B cell (primary cell): ENCODE data around the gene NOL9. TPM values are rescaled to one million over a fixed set of nuclear protein-coding genes. Genes with fewer than 3 reads are reported as not detected.

Source experiments
- ATAC-seq: fragments of 200-7000 bp; cut with Tn5 transposase; one replicate; pipeline ENCODE4 v1.10.0; 2021; ENCODE audit warnings: low read depth, mild to moderate bottlenecking, moderate number of reproducible peaks, moderate library complexity
- CTCF ChIA-PET: fragments of 350-600 bp; sonication (Branson Sonifier 250); formaldehyde crosslinking; loops from one replicate; lab custom pipeline; 2021; ENCODE audit warnings: antibody characterized with exemption, inconsistent platforms; lab: Charles Lee
- POLR2A ChIA-PET: fragments of 350-600 bp; sonication (Branson Sonifier 250); formaldehyde crosslinking; loops from one replicate; lab custom pipeline; 2021; ENCODE audit warnings: antibody characterized with exemption; lab: Charles Lee
- DNase-seq: peaks from one replicate; pipeline ENCODE4 v3.0.0; 2013
- H2AFZ ChIP-seq: 2 replicates; pipeline ENCODE4 v1.6.1; 2012; ENCODE audit warnings: mild to moderate bottlenecking, low read depth, low read length; ENCODE audit not compliant: insufficient read depth, poor library complexity, severe bottlenecking
- H3K27ac ChIP-seq, 2 donors: 1 replicate in 1 of 2; 2 replicates in 1 of 2; pipeline ENCODE4 v1.5.1; 2012 to 2013; ENCODE audit warnings: low read length in 2 of 2, mild to moderate bottlenecking in 2 of 2, moderate library complexity in 1 of 2
- H3K27me3 ChIP-seq, 4 experiments: fragments of 200-600 bp in 1 of 4; sonication (generic) in 1 of 4; replicated peaks in 1 of 4; 1 replicate in 2 of 4; 2 replicates in 2 of 4; pipeline versions ENCODE4 v1.6.1 to v1.7.0; 2013 to 2016; ENCODE audit warnings: low read length in 3 of 4, mild to moderate bottlenecking in 2 of 4, mixed read lengths in 1 of 4, moderate library complexity in 1 of 4; ENCODE audit not compliant: insufficient read depth in 4 of 4, control insufficient read depth in 3 of 4; ENCODE audit errors: control extremely low read depth in 1 of 4
- H3K36me3 ChIP-seq, 2 experiments: replicated peaks in 1 of 2; 1 replicate in 1 of 2; 2 replicates in 1 of 2; pipeline versions ENCODE4 v1.6.1 to v1.7.1; 2013; ENCODE audit warnings: low read length in 1 of 2; ENCODE audit not compliant: insufficient read depth in 2 of 2, control insufficient read depth in 1 of 2; ENCODE audit errors: control extremely low read depth in 1 of 2, extremely low read depth in 1 of 2
- H3K4me1 ChIP-seq, 2 donors: fragments of 200-600 bp in 1 of 2; sonication (generic) in 1 of 2; 1 replicate in 1 of 2; 2 replicates in 1 of 2; pipeline versions ENCODE4 v1.5.1 to v1.6.1; 2013 to 2017; ENCODE audit warnings: low read length in 2 of 2; ENCODE audit not compliant: control insufficient read depth in 2 of 2, insufficient read depth in 2 of 2
- H3K4me2 ChIP-seq: replicated peaks from 2 replicates; pipeline ENCODE3; 2012; ENCODE audit warnings: mild to moderate bottlenecking, low read depth, low read length; ENCODE audit not compliant: poor library complexity, severe bottlenecking
- H3K4me3 ChIP-seq, 5 experiments: fragments of 200-600 bp in 1 of 5; sonication (generic) in 1 of 5; 1 replicate in 3 of 5; 2 replicates in 2 of 5; pipeline versions ENCODE4 v1.5.1 to v1.7.0; 2011 to 2016; ENCODE audit warnings: low read length in 4 of 5, mild to moderate bottlenecking in 4 of 5, low read depth in 2 of 5, control low read depth in 1 of 5, moderate library complexity in 1 of 5; ENCODE audit not compliant: insufficient read depth in 1 of 5; ENCODE audit errors: control extremely low read depth in 1 of 5, extremely low read depth in 1 of 5
- H3K79me2 ChIP-seq: fragments of 200-600 bp; sonication (generic); one replicate; pipeline ENCODE4 v1.6.0; 2016; ENCODE audit warnings: low read length; ENCODE audit not compliant: control insufficient read depth, insufficient read depth
- H3K9ac ChIP-seq: fragments of 200-600 bp; sonication (generic); 2 replicates; pipeline ENCODE4 v1.6.1; 2017; ENCODE audit warnings: mild to moderate bottlenecking, low read length, moderate library complexity
- H3K9me3 ChIP-seq, 3 donors: one replicate each; pipeline versions ENCODE4 v1.6.1 to v1.7.1; 2013; ENCODE audit warnings: low read length in 2 of 3; ENCODE audit not compliant: control insufficient read depth in 2 of 3, insufficient read depth in 1 of 3; ENCODE audit errors: control extremely low read depth in 1 of 3
- H4K20me1 ChIP-seq: 2 replicates; pipeline ENCODE4 v1.6.0; 2012; ENCODE audit warnings: mild to moderate bottlenecking, low read length; ENCODE audit not compliant: insufficient read depth, control insufficient read depth, poor library complexity, severe bottlenecking
- H3K27ac Mint-ChIP-seq: one replicate; pipeline ENCODE4 v1.8.0; 2021; ENCODE audit warnings: mixed read lengths
- H3K27me3 Mint-ChIP-seq: one replicate; pipeline ENCODE4 v1.8.0; 2021; ENCODE audit warnings: mixed read lengths
- H3K4me1 Mint-ChIP-seq: one replicate; pipeline ENCODE4 v1.8.0; 2021; ENCODE audit warnings: mixed read lengths
- H3K4me3 Mint-ChIP-seq: one replicate; pipeline ENCODE4 v1.8.0; 2021; ENCODE audit warnings: mixed read lengths
- H3K9me3 Mint-ChIP-seq: one replicate; pipeline ENCODE4 v1.8.0; 2022; ENCODE audit warnings: mixed read lengths; ENCODE audit not compliant: insufficient read depth
- CTCF ChIP-seq: fragments of 200-600 bp; IDR thresholded peaks from one replicate; pipeline ENCODE4 v1.8.0; 2022; ENCODE audit warnings: antibody characterized with exemption, mild to moderate bottlenecking
- EZH2 ChIP-seq: IDR thresholded peaks from 2 replicates; pipeline ENCODE4 v1.6.1; 2012; ENCODE audit warnings: borderline replicate concordance, low read depth, mild to moderate bottlenecking, moderate library complexity, low read length; ENCODE audit not compliant: insufficient read depth, poor library complexity, severe bottlenecking
- WGBS: methylation state at CpG from one replicate; pipeline ENCODE4 v1.1.5; 2013; ENCODE audit warnings: missing lambda C conversion rate; ENCODE audit not compliant: insufficient coverage; 5-methylcytosine and 5-hydroxymethylcytosine counted together
- intact Hi-C: fragments of 100-400 bp; cut with micrococcal nuclease; formaldehyde crosslinking; loops from one replicate; pipeline ENCODE4 v1.10.0; 2022
- polyA plus RNA-seq: library from polyadenylated mRNA; depleted of rRNA; stranded (reverse); fragments of >200 nt; gene quantifications from 2 replicates; pipeline ENCODE4 v1.2.3, GENCODE V29; 2012
- total RNA-seq, 2 donors: library from RNA; stranded (reverse); fragments of 120-200 nt in 1 of 2; gene quantifications; 1 replicate in 1 of 2; 2 replicates in 1 of 2; pipeline versions ENCODE4 v1.2.3 to v1.2.4, GENCODE V29; 2013 to 2022

The NOL9 gene
- total and polyA plus RNA-seq, 2 donors (not counting 1 experiment from before 2014, with no cell fraction given) = 23.8 to 49.5 TPM

- peaks cover 26% of the 10 kb centered on the region for H3K27me3 Mint-ChIP-seq
- CTCF ChIA-PET = interaction anchor here (0.6 to 8.5 kb wide), 7 partner anchors 8 to 232 kb away, joined by 3 to 86 read pairs (median 7); partner anchors contain the start of gene NOL9
- 91% methylated on average over 13 of the region's 14 CpGs for WGBS
- H3K4me1 Mint-ChIP-seq = peaks cover 22% of the 10 kb centered on the region
- no peak overlapping the region for H3K4me3 Mint-ChIP-seq
- no peaks in the 10 kb centered on the region for H3K79me2 ChIP-seq
- H2AFZ ChIP-seq = no peak overlapping the region
- H3K4me1 ChIP-seq = peaks cover 21 to 36% of the 10 kb centered on the region in 2 donors
- H3K27ac ChIP-seq = no peak overlapping the region
- no peak overlapping the region for H3K9ac ChIP-seq
- intact Hi-C loops = no loop called here
- H3K27me3 ChIP-seq = peaks cover 0 to 33% (median 14%) of the 10 kb centered on the region in 4 experiments
- H3K27ac Mint-ChIP-seq = no peak overlapping the region
- no peak overlapping the region for H3K4me3 ChIP-seq
- no peaks in the 10 kb centered on the region for H3K36me3 ChIP-seq
- no peaks in the 10 kb centered on the region for H4K20me1 ChIP-seq
- DNase-seq = no peak
- H3K4me2 ChIP-seq = no peak overlapping the region
- H3K9me3 ChIP-seq = peaks cover 0 to 4% (median 0%) of the 10 kb centered on the region in 3 donors
- H3K9me3 Mint-ChIP-seq = no peaks in the 10 kb centered on the region
- TF ChIP-seq EZH2 (no peak), CTCF (no peak)
- POLR2A ChIA-PET = no interaction called here
- ATAC-seq = no peak
Observed at GRCh38 chr1:6487804-6488484, 66.4 kb downstream of the NOL9 start.

- H4K20me1 ChIP-seq = no peaks in the 10 kb centered on the region
- H3K79me2 ChIP-seq = no peaks in the 10 kb centered on the region
- peak overlapping the region; percentile 39 for H2AFZ ChIP-seq
- DNase-seq (peak; percentile 83), ATAC-seq (peak; percentile 76)
- H3K4me2 ChIP-seq = peak overlapping the region; percentile 46
- H3K9me3 ChIP-seq = peaks cover 0 to 4% (median 0%) of the 10 kb centered on the region in 3 donors
- Mint-ChIP-seq H3K27me3 (peaks cover 36% of the 10 kb centered on the region), H3K9me3 (no peaks in the 10 kb centered on the region), H3K4me1 (peaks cover 20% of the 10 kb centered on the region), H3K27ac (no peak overlapping the region), H3K4me3 (peak overlapping the region; percentile 11)
- H3K27ac ChIP-seq = no peak overlapping the region
- H3K4me3 ChIP-seq = no peak overlapping the region
- TF ChIP-seq CTCF (peak; percentile 91), EZH2 (no peak)
- H3K27me3 ChIP-seq = peaks cover 0 to 37% (median 15%) of the 10 kb centered on the region in 4 experiments
- 3% methylated on average over 12 of the region's 15 CpGs for WGBS
- H3K9ac ChIP-seq = no peak overlapping the region
- ChIA-PET CTCF (interaction anchor here (0.7 to 8.5 kb wide), 7 partner anchors 8 to 165 kb away, joined by 3 to 86 read pairs (median 4); no protein-coding TSS in a partner anchor), POLR2A (no interaction called here)
- no peaks in the 10 kb centered on the region for H3K36me3 ChIP-seq
- H3K4me1 ChIP-seq = peaks cover 21 to 36% of the 10 kb centered on the region in 2 donors
- intact Hi-C loops = loop anchor here (1.0 kb wide), 1 partner anchor 68 kb away; the partner anchor contains the start of gene NOL9
Observed at GRCh38 chr1:6486433-6487011, 67.8 kb downstream of the NOL9 start.
